Subcutaneous abdominal adipose tissue (tissue), 5 donors: Measurements from ENCODE around the gene TSPAN3.

ENCODE experiments used
- H3K27ac ChIP-seq: one replicate; pipeline ENCODE4 v1.7.0; 2013; ENCODE audit warnings: low read depth, mild to moderate bottlenecking, inconsistent platforms, low read length, moderate library complexity
- H3K27me3 ChIP-seq, 5 donors: one replicate each; pipeline ENCODE4 v1.7.0; 2013; ENCODE audit warnings: low read length in 5 of 5, inconsistent platforms in 1 of 5; ENCODE audit not compliant: control insufficient read depth in 5 of 5, insufficient read depth in 4 of 5
- H3K36me3 ChIP-seq, 5 donors: one replicate each; pipeline ENCODE4 v1.7.0; 2013; ENCODE audit warnings: low read length in 5 of 5; ENCODE audit not compliant: control insufficient read depth in 5 of 5, insufficient read depth in 5 of 5
- H3K4me1 ChIP-seq, 5 donors: one replicate each; pipeline ENCODE4 v1.7.0; 2013; ENCODE audit warnings: low read length in 5 of 5, mild to moderate bottlenecking in 3 of 5, moderate library complexity in 1 of 5; ENCODE audit not compliant: control insufficient read depth in 5 of 5, insufficient read depth in 5 of 5
- H3K4me3 ChIP-seq, 5 donors: one replicate each; pipeline ENCODE4 v1.7.0; 2013; ENCODE audit warnings: low read length in 5 of 5, low read depth in 1 of 5
- H3K9ac ChIP-seq, 5 donors: one replicate each; pipeline ENCODE4 v1.7.0; 2013; ENCODE audit warnings: low read length in 5 of 5, mild to moderate bottlenecking in 4 of 5, moderate library complexity in 3 of 5
- H3K9me3 ChIP-seq, 5 donors: one replicate each; pipeline ENCODE4 v1.7.0; 2013; ENCODE audit warnings: low read length in 5 of 5; ENCODE audit not compliant: control insufficient read depth in 5 of 5
- donor health status: healthy.
- donor health status: healthy.
- donor health status: healthy.
- donor health status: healthy.
- donor health status: healthy.

TSPAN3 gene

GRCh38 chr15:77019521-77020331 is 51.2 kb downstream of the TSPAN3 start:
- Histone ChIP-seq H3K4me3 (no peak overlapping the region), H3K36me3 (no peaks in the 10 kb centered on the region), H3K9me3 (no peaks in the 10 kb centered on the region), H3K4me1 (peaks cover 0 to 44% (median 16%) of the 10 kb centered on the region in 5 donors), H3K27me3 (peaks cover 0 to 15% (median 2%) of the 10 kb centered on the region in 5 donors), H3K27ac (no peak overlapping the region), H3K9ac (no peak overlapping the region)

- Histone ChIP-seq H3K4me1 (peaks cover 0 to 51% (median 19%) of the 10 kb centered on the region in 5 donors), H3K27ac (no peak overlapping the region)
Measured at GRCh38 chr15:77018796-77019505, 52.0 kb downstream of the TSPAN3 start.

GRCh38 chr15:77017761-77018720 is 52.9 kb downstream of the TSPAN3 start:
- Histone ChIP-seq H3K27ac (no peak overlapping the region), H3K4me1 (peaks cover 0 to 60% (median 26%) of the 10 kb centered on the region in 5 donors), H3K9ac (no peak overlapping the region), H3K27me3 (peaks cover 0 to 15% (median 2%) of the 10 kb centered on the region in 5 donors), H3K4me3 (no peak overlapping the region), H3K9me3 (no peaks in the 10 kb centered on the region), H3K36me3 (no peaks in the 10 kb centered on the region)

More at GRCh38 chr15:77018796-77019505, 52.0 kb downstream of the TSPAN3 start:
- Histone ChIP-seq H3K36me3 (no peaks in the 10 kb centered on the region), H3K9ac (no peak overlapping the region), H3K9me3 (no peaks in the 10 kb centered on the region), H3K27me3 (peaks cover 0 to 15% (median 2%) of the 10 kb centered on the region in 5 donors), H3K4me3 (no peak overlapping the region)

- Histone ChIP-seq H3K4me3 (no peak overlapping the region), H3K9ac (no peak overlapping the region), H3K4me1 (peaks cover 0 to 55% (median 26%) of the 10 kb centered on the region in 5 donors), H3K9me3 (no peaks in the 10 kb centered on the region), H3K36me3 (no peaks in the 10 kb centered on the region), H3K27me3 (peaks cover 0 to 15% (median 2%) of the 10 kb centered on the region in 5 donors), H3K27ac (no peak overlapping the region)
Measured at GRCh38 chr15:77017091-77017660, 53.7 kb downstream of the TSPAN3 start.

- no peaks in the 10 kb centered on the region for H3K9me3 ChIP-seq
- no peak overlapping the region for H3K4me3 ChIP-seq
- no peak overlapping the region for H3K9ac ChIP-seq
- no peak overlapping the region for H3K27ac ChIP-seq
- H3K4me1 ChIP-seq, result peaks cover 0 to 46% (median 19%) of the 10 kb centered on the region in 5 donors
- no peaks in the 10 kb centered on the region for H3K36me3 ChIP-seq
- peaks cover 0 to 15% (median 2%) of the 10 kb centered on the region in 5 donors for H3K27me3 ChIP-seq
Measured at GRCh38 chr15:77016321-77016695, 54.6 kb downstream of the TSPAN3 start.

GRCh38 chr15:77015646-77016320 is 55.1 kb downstream of the TSPAN3 start:
- Histone ChIP-seq H3K36me3 (no peaks in the 10 kb centered on the region), H3K9me3 (no peaks in the 10 kb centered on the region), H3K4me3 (peak overlapping the region in 2 of 5 donors; percentile 12 to 34), H3K9ac (no peak overlapping the region), H3K27ac (no peak overlapping the region), H3K27me3 (peaks cover 0 to 15% (median 2%) of the 10 kb centered on the region in 5 donors), H3K4me1 (peaks cover 0 to 41% (median 19%) of the 10 kb centered on the region in 5 donors)

GRCh38 chr15:77014132-77015081 is 56.5 kb downstream of the TSPAN3 start:
- peaks cover 0 to 15% (median 2%) of the 10 kb centered on the region in 5 donors for H3K27me3 ChIP-seq
- H3K9ac ChIP-seq, result no peak overlapping the region
- no peak overlapping the region for H3K4me3 ChIP-seq
- no peaks in the 10 kb centered on the region for H3K9me3 ChIP-seq
- H3K36me3 ChIP-seq, result no peaks in the 10 kb centered on the region
- H3K4me1 ChIP-seq, result peaks cover 0 to 40% (median 19%) of the 10 kb centered on the region in 5 donors
- no peak overlapping the region for H3K27ac ChIP-seq

- Histone ChIP-seq H3K4me1 (peaks cover 0 to 34% (median 19%) of the 10 kb centered on the region in 5 donors), H3K4me3 (no peak overlapping the region), H3K27ac (no peak overlapping the region), H3K27me3 (peaks cover 0 to 14% (median 2%) of the 10 kb centered on the region in 5 donors), H3K36me3 (no peaks in the 10 kb centered on the region), H3K9me3 (no peaks in the 10 kb centered on the region), H3K9ac (no peak overlapping the region)
Measured at GRCh38 chr15:77013776-77014131, 57.2 kb downstream of the TSPAN3 start.
